Endothelial cell of umbilical vein (primary cell): ENCODE data around the gene SPP1. TPM values are rescaled to one million over a fixed set of nuclear protein-coding genes. Genes with fewer than 3 reads are reported as not detected.
A peak's percentile ranks its signal among the peaks of the same experiment; 100 is the strongest.

Source experiments
- BruUV-seq: library from RNA; stranded (reverse); fragments of 400-500 nt; replicated peaks from 2 replicates; lab custom pipeline; 2021; lab: Mats Ljungman, UMichigan
- CTCF ChIA-PET: fragments of 300-600, 350-600 bp; sonication (Branson Sonifier 250); formaldehyde crosslinking; loops from one replicate; lab custom pipeline; 2021; ENCODE audit warnings: antibody characterized with exemption, inconsistent platforms; lab: Charles Lee
- POLR2A ChIA-PET: fragments of 300-600, 350-600 bp; sonication (Branson Sonifier 250); formaldehyde crosslinking; loops from one replicate; lab custom pipeline; 2021; ENCODE audit warnings: antibody characterized with exemption, inconsistent platforms; lab: Charles Lee
- DNase-seq: peaks from one replicate; pipeline ENCODE4 v3.0.0-alpha.2; 2011; ENCODE audit warnings: low read depth, low spot score
- FAIRE-seq: peaks from 2 replicates; lab custom pipeline; 2011; peaks lifted over from hg19 to GRCh38; lab: Jason Lieb, UNC
- H2AFZ ChIP-seq: 2 replicates; pipeline ENCODE4 v1.6.0; 2012; ENCODE audit warnings: low read depth, low read length, control low read depth, inconsistent platforms
- H3K27ac ChIP-seq: 2 replicates; pipeline ENCODE4 v1.5.1; 2011; ENCODE audit warnings: low read depth, mild to moderate bottlenecking, control low read depth, low read length, moderate library complexity; ENCODE audit not compliant: insufficient read depth
- H3K27me3 ChIP-seq, 2 experiments: 2 replicates each; pipeline versions ENCODE4 v1.6.0 to v1.6.1; 2011; ENCODE audit warnings: low read length in 2 of 2, mixed read lengths in 1 of 2; ENCODE audit not compliant: control insufficient read depth in 2 of 2, insufficient read depth in 2 of 2
- H3K36me3 ChIP-seq, 2 experiments: 2 replicates in 1 of 2; 3 replicates in 1 of 2; pipeline ENCODE4 v1.5.1; 2011; ENCODE audit warnings: low read length in 2 of 2, mild to moderate bottlenecking in 1 of 2, moderate library complexity in 1 of 2; ENCODE audit not compliant: control insufficient read depth in 2 of 2, insufficient read depth in 2 of 2; ENCODE audit errors: extremely low read depth in 1 of 2
- H3K4me1 ChIP-seq: 3 replicates; pipeline ENCODE4 v1.5.1; 2011; ENCODE audit warnings: mild to moderate bottlenecking, low read length; ENCODE audit not compliant: control insufficient read depth, insufficient read depth; ENCODE audit errors: extremely low read depth
- H3K4me2 ChIP-seq: 2 replicates; pipeline ENCODE4 v1.6.1; 2011; ENCODE audit warnings: low read length, control low read depth, mixed read lengths; ENCODE audit not compliant: insufficient read depth
- H3K4me3 ChIP-seq, 3 experiments: fragments of 200-600 bp in 1 of 3; sonication (generic), shearing (Covaris generic) in 1 of 3; replicated peaks in 1 of 3; 2 replicates each; pipeline ENCODE4 v1.5.1; 2011 to 2016; ENCODE audit warnings: control low read depth in 3 of 3, low read length in 3 of 3, mild to moderate bottlenecking in 2 of 3, inconsistent platforms in 1 of 3, low read depth in 1 of 3, moderate library complexity in 1 of 3; ENCODE audit not compliant: insufficient read depth in 1 of 3
- H3K79me2 ChIP-seq: 2 replicates; pipeline ENCODE4 v1.6.0; 2012; ENCODE audit warnings: low read length, inconsistent platforms; ENCODE audit not compliant: control insufficient read depth, insufficient read depth
- H3K9ac ChIP-seq: replicated peaks from 2 replicates; pipeline ENCODE3; 2011; ENCODE audit warnings: low read length, control low read depth; ENCODE audit not compliant: insufficient read depth; ENCODE audit errors: extremely low read depth
- H3K9me1 ChIP-seq: replicated peaks from 3 replicates; pipeline ENCODE4 v1.6.0; 2011; ENCODE audit warnings: mild to moderate bottlenecking, low read length; ENCODE audit not compliant: control insufficient read depth, insufficient read depth; ENCODE audit errors: extremely low read depth
- H3K9me3 ChIP-seq: replicated peaks from 2 replicates; pipeline ENCODE4 v1.5.1; 2012; ENCODE audit warnings: low read length, inconsistent platforms; ENCODE audit not compliant: control insufficient read depth, insufficient read depth
- H4K20me1 ChIP-seq: replicated peaks from 2 replicates; pipeline ENCODE3; 2011; ENCODE audit warnings: mild to moderate bottlenecking, low read length; ENCODE audit not compliant: control insufficient read depth, insufficient read depth; ENCODE audit errors: extremely low read depth
- FOS ChIP-seq: IDR thresholded peaks from 2 replicates; pipeline ENCODE4 v1.6.1; 2011; ENCODE audit warnings: mild to moderate bottlenecking, low read length, moderate library complexity, borderline replicate concordance; ENCODE audit not compliant: insufficient read depth
- GATA2 ChIP-seq: IDR thresholded peaks from 2 replicates; pipeline ENCODE4 v1.7.0; 2011; ENCODE audit warnings: low read depth, mild to moderate bottlenecking, moderate library complexity, mixed read lengths, low read length; ENCODE audit not compliant: insufficient read length, insufficient read depth
- JUN ChIP-seq: IDR thresholded peaks from 2 replicates; pipeline ENCODE4 v1.6.1; 2011; ENCODE audit warnings: borderline replicate concordance, low read depth; ENCODE audit not compliant: insufficient read length, insufficient read depth
- POLR2A ChIP-seq: IDR thresholded peaks from 2 replicates; pipeline ENCODE4 v1.6.1; 2012; ENCODE audit warnings: low read depth, mild to moderate bottlenecking, control low read depth, low read length
- POLR2AphosphoS5 ChIP-seq: IDR thresholded peaks from 2 replicates; pipeline ENCODE4 v1.6.1; 2012; ENCODE audit warnings: low read depth, mild to moderate bottlenecking, control low read depth, low read length, moderate library complexity; ENCODE audit not compliant: insufficient read depth
- dilution Hi-C: fragments of 300-500 bp; cut with MboI; formaldehyde crosslinking; loops from one replicate; pipeline ENCODE4 v1.15.0; 2019; ENCODE audit warnings: low sequenced_read_pairs; ENCODE audit not compliant: extremely low pct_ligation_motif_present
- intact Hi-C: fragments of 100-400 bp; cut with micrococcal nuclease; formaldehyde crosslinking; loops from one replicate; pipeline ENCODE4 v1.10.0; 2022
- polyA plus RNA-seq, 4 experiments: library from polyadenylated mRNA; depleted of rRNA in 3 of 4; stranded (reverse) in 3 of 4; unstranded in 1 of 4; fragments of >200 nt; gene quantifications; 2 replicates each; pipeline versions ENCODE4 v1.2.1 to v1.2.3, GENCODE V29; 2011 to 2012; ENCODE audit warnings: missing spikeins in 1 of 4
- total RNA-seq: library from RNA; stranded (reverse); gene quantifications from 2 replicates; pipeline ENCODE4 v1.2.3, GENCODE V29; 2021
- TF ChIP-seq, protein P1 (sequence below), 2 donors: IDR thresholded peaks; 1 replicate in 1 of 2; 2 replicates in 1 of 2; pipeline ENCODE4 v1.5.1; 2011; ENCODE audit warnings: low read length in 2 of 2, mild to moderate bottlenecking in 2 of 2, moderate library complexity in 2 of 2, control low read depth in 1 of 2, inconsistent platforms in 1 of 2, low read depth in 1 of 2; ENCODE audit not compliant: insufficient read depth in 1 of 2; ENCODE audit errors: extremely low read depth in 1 of 2
- TF ChIP-seq, protein P2 (sequence below): IDR thresholded peaks from 2 replicates; pipeline ENCODE4 v1.6.1; 2011; ENCODE audit not compliant: insufficient read depth, insufficient read length

Gene SPP1
- total and polyA plus RNA-seq, 2 donors (not counting 3 experiments of a cell fraction or from before 2014, with no cell fraction given), result not detected

DNA sequence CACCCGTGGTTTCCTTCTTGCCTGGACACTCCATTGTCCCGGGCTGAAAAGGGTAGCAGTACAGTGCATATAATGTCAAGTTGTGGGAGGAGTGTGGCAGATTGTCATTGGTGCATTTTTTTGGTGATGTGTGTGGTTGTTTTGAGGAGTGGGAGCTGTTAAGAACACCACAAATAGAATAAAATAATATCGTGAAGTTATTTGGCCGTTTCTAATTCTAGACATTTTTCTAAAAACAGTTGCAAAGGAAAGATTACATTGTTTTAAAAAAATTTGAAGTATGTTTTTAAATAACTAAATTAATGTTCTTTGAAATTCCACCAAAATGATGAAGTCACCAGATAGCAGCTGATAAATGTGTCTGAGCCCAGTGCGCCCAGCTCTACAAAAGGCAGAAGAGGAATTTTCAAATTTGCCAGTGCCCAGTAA is 33.2 kb downstream of the SPP1 start:
- dilution Hi-C loops, result no loop called here
- BruUV-seq, result no TSS peak
- TF ChIP-seq, protein P1, sequence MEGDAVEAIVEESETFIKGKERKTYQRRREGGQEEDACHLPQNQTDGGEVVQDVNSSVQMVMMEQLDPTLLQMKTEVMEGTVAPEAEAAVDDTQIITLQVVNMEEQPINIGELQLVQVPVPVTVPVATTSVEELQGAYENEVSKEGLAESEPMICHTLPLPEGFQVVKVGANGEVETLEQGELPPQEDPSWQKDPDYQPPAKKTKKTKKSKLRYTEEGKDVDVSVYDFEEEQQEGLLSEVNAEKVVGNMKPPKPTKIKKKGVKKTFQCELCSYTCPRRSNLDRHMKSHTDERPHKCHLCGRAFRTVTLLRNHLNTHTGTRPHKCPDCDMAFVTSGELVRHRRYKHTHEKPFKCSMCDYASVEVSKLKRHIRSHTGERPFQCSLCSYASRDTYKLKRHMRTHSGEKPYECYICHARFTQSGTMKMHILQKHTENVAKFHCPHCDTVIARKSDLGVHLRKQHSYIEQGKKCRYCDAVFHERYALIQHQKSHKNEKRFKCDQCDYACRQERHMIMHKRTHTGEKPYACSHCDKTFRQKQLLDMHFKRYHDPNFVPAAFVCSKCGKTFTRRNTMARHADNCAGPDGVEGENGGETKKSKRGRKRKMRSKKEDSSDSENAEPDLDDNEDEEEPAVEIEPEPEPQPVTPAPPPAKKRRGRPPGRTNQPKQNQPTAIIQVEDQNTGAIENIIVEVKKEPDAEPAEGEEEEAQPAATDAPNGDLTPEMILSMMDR (IDR thresholded peaks at IDR 0.05; ENCODE audit: extremely low read depth in 1 of 2, insufficient read depth in 1 of 2, low read depth in 1 of 2, low read length in 2 of 2), result no peak
- TF ChIP-seq GATA2, result peak; percentile 16
- peak overlapping the region; percentile 86 for H3K4me2 ChIP-seq
- ChIA-PET CTCF (interaction anchor here (1.0 to 2.8 kb wide), 3 partner anchors 25 to 203 kb away, joined by 4 to 15 read pairs (median 8); no protein-coding TSS in a partner anchor), POLR2A (no interaction called here)
- no peak overlapping the region for H2AFZ ChIP-seq
- H3K9me3 ChIP-seq, result no peaks in the 10 kb centered on the region
- H3K4me1 ChIP-seq, result peaks cover 29% of the 10 kb centered on the region
- intact Hi-C loops, result loop anchor here (1.0 to 5.0 kb wide), 4 partner anchors 10 to 276 kb away; partner anchors contain the start of gene PPM1K
- no peaks in the 10 kb centered on the region for H3K27me3 ChIP-seq
- H3K4me3 ChIP-seq, result peak overlapping the region; percentile 66 to 89 (median 88)
- DNase-seq (peak; percentile 78), FAIRE-seq (peak; percentile 42)
- H3K27ac ChIP-seq, result peak overlapping the region; percentile 68
- H4K20me1 ChIP-seq, result no peaks in the 10 kb centered on the region
- H3K9ac ChIP-seq, result peak overlapping the region; percentile 93
- H3K36me3 ChIP-seq, result no peaks in the 10 kb centered on the region
- no peaks in the 10 kb centered on the region for H3K9me1 ChIP-seq
- H3K79me2 ChIP-seq, result peaks cover 55% of the 10 kb centered on the region

DNA sequence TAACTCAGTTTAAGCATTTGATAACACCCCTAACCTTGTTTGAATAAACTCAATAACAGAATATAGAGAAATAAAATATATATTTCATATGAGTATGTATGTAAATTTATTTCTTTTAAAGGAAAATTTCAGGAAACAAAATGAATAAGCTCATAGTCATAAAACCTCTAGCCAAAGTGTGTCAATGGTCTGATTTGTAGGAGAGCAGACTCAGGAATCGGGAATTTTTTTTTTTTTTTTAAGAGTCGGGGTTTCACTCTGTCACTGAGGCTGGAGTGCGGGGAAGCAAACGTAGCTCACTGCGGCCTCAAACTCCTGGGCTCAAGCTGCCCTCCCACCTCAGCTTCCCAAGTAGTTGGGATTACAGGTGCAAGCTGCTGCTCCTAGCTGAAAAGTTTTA is 34.4 kb downstream of the SPP1 start:
- intact Hi-C loops, result loop anchor here (1.0 to 5.0 kb wide), 3 partner anchors 37 to 274 kb away; partner anchors contain the start of gene PPM1K
- H3K4me3 ChIP-seq, result peak overlapping the region in 1 of 3 experiments; percentile 89

More for the DNA sequence above, 34.4 kb downstream of the SPP1 start:
- Histone ChIP-seq H3K9me3 (no peaks in the 10 kb centered on the region), H3K27ac (no peak overlapping the region), H3K4me2 (peak overlapping the region; percentile 86), H3K9ac (peak overlapping the region; percentile 93), H2AFZ (no peak overlapping the region), H3K4me1 (peaks cover 29% of the 10 kb centered on the region), H4K20me1 (no peaks in the 10 kb centered on the region), H3K9me1 (no peaks in the 10 kb centered on the region), H3K27me3 (no peaks in the 10 kb centered on the region), H3K36me3 (no peaks in the 10 kb centered on the region), H3K79me2 (peaks cover 66% of the 10 kb centered on the region)
- dilution Hi-C loops, result no loop called here
- TF ChIP-seq GATA2, result no peak
- TF ChIP-seq, protein P2, sequence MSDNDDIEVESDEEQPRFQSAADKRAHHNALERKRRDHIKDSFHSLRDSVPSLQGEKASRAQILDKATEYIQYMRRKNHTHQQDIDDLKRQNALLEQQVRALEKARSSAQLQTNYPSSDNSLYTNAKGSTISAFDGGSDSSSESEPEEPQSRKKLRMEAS, result no peak
- no peak for TF ChIP-seq JUN
- no peak for TF ChIP-seq POLR2AphosphoS5
- TF ChIP-seq, protein P1 (IDR thresholded peaks at IDR 0.05; ENCODE audit: extremely low read depth in 1 of 2, insufficient read depth in 1 of 2, low read depth in 1 of 2, low read length in 2 of 2), result no peak
- no peak for TF ChIP-seq FOS
- TF ChIP-seq POLR2A, result no peak
- ChIA-PET CTCF (interaction anchor here (1.1 to 2.8 kb wide), 5 partner anchors 23 to 207 kb away, joined by 4 to 15 read pairs (median 4); no protein-coding TSS in a partner anchor), POLR2A (interaction anchor here (0.7 kb wide), 1 partner anchor 12 kb away, joined by 3 read pairs; no protein-coding TSS in a partner anchor)
- DNase-seq, result peak; percentile 4
- no TSS peak for BruUV-seq
- FAIRE-seq, result no peak
